Measurements from ENCODE around the gene ZNF396.

ZNF396 gene

DNA sequence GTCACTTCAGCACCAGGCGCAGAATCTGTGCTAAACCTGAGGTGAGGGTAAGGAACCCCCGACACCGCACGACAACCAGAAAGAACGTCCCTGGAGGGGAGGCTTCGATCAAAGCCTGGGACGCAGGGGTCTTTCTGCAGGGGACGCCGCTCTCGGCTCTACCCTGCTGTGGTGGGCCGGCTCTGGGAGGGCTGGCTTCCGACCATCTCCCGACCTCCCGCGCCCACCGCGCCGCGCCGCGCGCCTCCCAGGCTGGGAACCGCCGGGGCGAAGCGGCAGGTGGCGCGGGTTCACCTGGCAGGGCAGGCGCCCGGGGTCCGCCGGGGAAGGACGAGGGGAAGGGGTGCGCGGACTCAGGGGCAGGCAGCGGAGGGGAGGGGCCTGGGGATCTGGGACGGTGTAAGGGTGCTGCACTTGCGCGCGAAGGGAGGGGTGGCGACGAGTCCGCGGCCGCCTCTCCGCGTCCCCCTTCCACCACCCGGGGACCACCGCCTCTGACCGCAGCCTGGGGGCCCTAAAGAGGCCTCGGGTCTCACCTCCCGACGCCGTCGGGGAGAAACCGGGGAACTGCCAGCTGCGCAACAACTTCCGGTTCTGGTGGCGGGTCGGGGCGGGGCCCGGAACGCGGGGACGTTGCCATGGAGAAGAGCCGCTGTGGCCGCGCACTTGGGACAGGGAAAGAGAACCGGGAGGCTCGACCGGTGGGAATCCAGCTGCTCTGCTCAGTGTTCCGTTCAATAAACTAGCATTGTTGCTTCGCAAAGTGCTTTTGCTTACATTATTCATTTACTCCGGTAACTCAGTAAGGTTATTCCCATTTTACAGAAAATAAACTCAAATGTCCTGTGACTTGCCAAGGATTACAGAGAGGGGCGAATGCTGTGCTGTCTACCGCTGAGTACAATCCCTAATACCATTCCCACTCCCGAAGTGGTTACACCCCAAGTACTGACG lies at the start of gene ZNF396:
Gene ZNF396, minus strand, starts transcription at position 596 of the 954 bp plus-strand sequence. CDS start 3,045 bp downstream, outside the sequence.
- peak; percentile 38 for DNase-seq

GRCh38 chr18:35426786-35427185 lies 49.6 kb upstream of the ZNF396 start:
- DNase-seq: no peak

- no peak for DNase-seq
Measured at GRCh38 chr18:35424356-35424755, 47.2 kb upstream of the ZNF396 start.

GRCh38 chr18:35422237-35422636 lies 45.1 kb upstream of the ZNF396 start:
- no peak for DNase-seq

DNA sequence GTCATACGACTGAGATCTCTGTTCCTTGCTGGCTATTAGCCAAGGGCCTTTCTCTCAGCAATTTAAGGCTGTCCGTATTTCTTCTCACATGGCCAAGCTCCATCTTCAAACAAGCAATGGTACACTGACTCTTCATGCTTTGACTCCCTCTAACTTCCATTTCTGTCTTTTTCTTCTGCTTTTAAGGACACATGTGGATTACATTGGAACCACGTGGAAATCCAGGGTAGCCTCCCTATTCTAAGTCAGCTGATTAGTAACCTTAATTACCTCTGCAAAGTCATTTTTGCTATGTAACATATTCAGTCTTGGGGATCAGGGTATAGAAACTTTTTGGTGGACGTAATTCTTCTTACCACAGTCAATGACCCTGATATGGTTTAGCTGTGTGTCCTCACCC lies 41.5 kb upstream of the ZNF396 start:
- DNase-seq: no peak

GRCh38 chr18:35417223-35417622 lies 40.1 kb upstream of the ZNF396 start:
- DNase-seq: no peak

GRCh38 chr18:35415511-35416073 lies 38.5 kb upstream of the ZNF396 start:
- DNase-seq: peak; percentile 13

GRCh38 chr18:35413163-35413511 lies 36.0 kb upstream of the ZNF396 start:
- no peak for DNase-seq

DNA sequence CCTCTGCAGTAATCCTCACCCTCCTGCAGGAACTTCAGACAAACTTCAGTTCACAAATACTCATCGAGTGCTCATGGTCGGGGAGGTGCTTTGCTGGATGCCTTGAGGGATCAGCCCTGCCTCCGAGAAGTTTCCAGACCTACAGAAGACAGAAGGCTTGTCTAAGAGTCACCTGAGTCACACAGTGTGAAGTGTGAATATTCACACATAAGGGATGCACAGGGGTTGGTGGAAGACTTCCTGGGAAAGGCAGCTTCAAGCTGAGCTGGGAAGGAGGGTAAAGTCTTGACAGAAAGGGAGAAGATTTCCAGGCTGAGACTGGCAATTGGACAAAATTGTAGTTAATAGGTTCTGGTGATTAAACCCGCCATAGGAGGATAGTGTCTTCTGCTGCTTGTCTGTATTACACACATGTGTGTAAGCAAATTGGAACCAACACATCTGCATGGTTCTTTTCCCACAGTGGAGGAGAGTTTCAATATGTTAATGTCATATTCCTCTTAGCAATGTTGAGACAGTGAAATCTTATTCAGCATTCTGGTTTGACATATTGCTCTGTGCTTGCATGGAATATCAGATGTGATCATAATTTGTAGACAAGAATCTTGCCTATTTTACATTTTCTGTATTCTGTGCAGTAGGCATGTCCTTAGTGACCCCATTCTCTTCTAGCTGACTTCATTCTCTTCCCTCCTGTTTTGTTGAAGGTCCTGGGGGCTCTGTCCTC lies 34.7 kb upstream of the ZNF396 start:
- DNase-seq: no peak

DNA sequence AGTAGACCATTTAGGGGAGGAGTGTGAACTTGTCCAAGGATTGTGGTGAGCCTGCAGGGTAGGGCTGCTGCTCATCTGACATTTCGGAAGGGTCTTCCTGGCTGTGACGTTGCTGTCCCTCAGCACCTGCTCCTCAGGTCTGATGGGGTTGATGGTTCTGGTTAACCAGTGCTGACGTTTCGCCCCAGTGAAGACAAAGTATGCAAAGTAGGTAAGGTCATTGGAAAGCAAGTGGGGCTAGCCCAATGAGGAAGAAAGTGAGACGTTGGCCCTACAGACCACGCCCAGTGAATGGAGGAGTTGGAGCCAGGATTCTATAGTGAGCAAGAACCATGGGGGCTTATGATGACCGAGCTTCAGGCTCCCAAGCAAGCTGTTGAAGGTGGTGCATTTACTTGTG lies 33.4 kb upstream of the ZNF396 start:
- no peak for DNase-seq

DNA sequence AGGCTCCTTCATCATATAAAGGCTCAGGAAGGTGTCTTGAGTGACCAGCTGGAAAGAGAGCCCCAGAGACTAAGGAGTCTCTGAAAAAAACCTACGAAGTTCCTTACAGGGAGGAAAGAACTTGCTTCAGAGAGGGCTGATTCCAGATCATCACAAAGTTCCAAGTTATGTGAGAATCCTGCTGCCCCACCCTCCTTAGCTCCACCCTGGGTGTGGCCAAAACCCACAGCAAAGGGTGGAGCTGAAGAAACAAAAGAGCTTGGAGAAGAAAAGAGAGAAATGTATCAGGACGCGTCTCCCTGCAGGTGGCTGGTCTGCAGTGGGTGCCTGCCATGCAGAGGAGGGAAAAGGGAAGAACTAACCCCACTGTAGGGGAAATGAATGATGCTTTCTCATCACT lies 32.8 kb upstream of the ZNF396 start:
- DNase-seq: no peak

DNA sequence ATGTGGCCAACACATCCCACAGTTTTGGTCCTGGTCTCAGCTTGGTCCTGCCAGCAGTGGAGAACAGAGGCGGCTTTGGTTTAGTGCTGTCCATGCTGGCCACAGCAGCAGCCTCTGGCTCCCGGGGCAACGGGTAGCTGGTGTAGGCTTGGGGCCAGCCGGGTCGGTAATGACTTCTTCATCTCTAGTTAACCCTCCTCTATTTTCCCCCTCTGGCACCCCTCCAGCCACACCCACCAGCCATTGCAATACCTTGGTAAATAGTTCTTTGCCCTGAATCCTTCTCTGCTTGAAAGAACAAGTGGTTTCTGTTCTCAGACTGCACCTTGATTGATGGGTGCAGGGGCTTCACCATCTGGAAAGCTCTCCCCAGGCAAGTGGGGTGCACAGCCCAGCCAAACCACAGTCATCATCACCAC lies 31.7 kb upstream of the ZNF396 start:
- no peak for DNase-seq

GRCh38 chr18:35407871-35408481 lies 30.8 kb upstream of the ZNF396 start:
- peak; percentile 60 for DNase-seq

GRCh38 chr18:35406666-35407065 lies 29.5 kb upstream of the ZNF396 start:
- DNase-seq: no peak

DNA sequence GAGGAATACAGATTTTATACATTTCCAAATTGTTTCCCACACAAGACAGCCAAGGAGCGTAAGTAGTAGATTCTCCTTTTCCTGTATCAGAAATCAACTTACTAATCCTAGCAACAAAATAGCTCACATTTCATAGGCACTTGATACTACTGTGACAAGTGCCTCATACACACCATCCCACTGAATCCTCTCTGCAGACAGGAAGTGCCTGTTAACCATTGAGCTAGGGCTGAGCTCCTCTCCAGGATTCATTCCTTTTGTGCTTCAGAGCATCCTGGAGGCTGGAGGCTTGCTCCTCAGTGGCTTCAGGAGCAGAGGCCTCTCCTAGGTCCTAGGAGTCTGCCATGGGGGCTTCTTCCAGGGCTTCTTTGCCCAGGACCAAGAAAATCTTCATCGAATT lies 20.8 kb upstream of the ZNF396 start:
- no peak for DNase-seq

GRCh38 chr18:35393716-35394115 lies 16.6 kb upstream of the ZNF396 start:
- no peak for DNase-seq

- no peak for DNase-seq
Measured at GRCh38 chr18:35392375-35392774, 15.2 kb upstream of the ZNF396 start.

DNA sequence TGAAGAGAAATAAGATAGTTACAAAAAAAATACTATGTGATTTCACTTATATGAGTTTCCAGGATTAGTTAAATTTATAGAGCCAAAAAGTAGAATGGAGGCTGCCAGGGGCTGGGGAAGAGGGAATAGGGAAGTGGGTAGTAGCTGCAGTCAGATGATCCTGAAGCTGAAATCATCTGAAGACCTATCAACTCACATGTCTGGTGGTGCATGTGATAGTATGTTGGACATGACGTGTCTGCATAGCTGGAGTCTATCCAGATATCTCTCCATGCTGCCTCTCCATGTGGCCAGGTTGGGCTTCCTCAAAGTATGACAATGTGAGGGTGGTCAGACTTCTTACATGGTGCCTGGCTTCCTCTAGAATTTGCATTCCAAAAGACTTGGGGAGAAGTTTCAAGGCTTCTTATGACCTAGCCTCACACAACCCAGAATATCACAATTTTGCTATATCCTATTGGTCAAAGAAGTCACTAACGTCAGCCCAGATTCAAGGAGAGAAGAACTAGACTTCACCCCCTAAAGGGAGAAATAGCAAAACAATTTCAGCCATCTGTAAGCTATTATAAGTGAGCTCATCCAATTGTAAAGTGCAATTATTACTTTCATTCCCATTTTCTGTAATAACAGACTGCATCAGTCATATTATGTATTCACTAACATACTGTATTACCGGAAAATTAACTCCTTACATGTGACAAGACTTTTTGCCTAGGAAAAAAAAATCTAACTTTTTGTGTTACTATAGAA lies 14.0 kb upstream of the ZNF396 start:
- no peak for DNase-seq

DNA sequence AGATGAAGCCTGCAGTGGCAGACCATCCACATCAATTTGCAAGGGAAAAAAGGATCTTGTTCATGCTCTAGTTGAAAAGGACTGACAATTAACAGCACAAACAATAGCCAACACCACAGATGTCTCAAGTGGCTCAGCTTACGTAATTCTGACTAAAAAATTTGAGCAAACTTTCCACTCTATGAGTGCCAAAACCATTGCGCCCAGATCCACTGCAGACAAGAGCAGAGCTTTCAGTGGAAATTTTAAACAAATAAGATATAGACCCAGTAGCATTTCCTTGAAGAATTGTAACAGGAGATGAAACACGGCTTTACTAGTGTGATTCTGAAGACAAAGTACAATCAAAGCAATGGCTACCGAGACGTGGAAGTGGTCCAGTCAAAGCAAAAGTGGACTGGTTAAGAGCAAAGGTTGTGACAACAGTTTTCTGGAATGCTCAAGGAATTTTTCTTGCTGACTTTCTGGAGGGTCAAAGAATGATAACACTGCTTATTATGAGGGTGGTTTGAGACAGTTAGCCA lies 12.0 kb upstream of the ZNF396 start:
- peak; percentile 39 for DNase-seq

DNA sequence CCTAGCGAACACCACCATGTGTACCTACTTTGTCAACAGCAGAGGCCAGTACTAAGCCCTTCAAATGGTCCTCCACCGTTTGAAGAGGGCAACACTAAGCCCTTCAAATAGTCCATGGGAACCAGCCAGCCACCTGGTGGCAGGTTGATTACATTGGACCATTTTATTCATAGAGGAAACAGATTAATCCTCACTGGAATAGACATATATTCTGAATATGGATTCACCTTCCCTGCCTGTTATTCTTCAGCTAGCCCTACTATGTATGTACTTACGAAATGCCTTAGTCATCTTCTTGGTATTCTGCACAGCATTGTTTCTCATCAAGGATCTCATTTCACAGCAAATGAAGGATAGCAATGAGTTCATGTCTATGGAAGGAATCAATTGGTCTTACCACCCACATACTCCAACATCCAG lies 10.0 kb upstream of the ZNF396 start:
- DNase-seq: peak; percentile 58

- peak; percentile 72 for DNase-seq
Measured at GRCh38 chr18:35386600-35387100, 9.5 kb upstream of the ZNF396 start.

- no peak for DNase-seq
Measured at GRCh38 chr18:35383136-35383535, 6.0 kb upstream of the ZNF396 start.
